HG03442 (cell line): ENCODE data around the gene ADGRD2.
"Not testable (repeated sequence)": the region's sequence is repeated elsewhere in the genome, so short reads cannot be mapped to it uniquely, and the experiment has no call there.

Experiments used
- ATAC-seq: cut with Tn5 transposase; IDR thresholded peaks from one replicate; pipeline ENCODE4 v1.9.1; 2021; ENCODE audit warnings: mild to moderate bottlenecking, moderate library complexity; ENCODE audit not compliant: unreplicated experiment

The ADGRD2 gene, protein sequence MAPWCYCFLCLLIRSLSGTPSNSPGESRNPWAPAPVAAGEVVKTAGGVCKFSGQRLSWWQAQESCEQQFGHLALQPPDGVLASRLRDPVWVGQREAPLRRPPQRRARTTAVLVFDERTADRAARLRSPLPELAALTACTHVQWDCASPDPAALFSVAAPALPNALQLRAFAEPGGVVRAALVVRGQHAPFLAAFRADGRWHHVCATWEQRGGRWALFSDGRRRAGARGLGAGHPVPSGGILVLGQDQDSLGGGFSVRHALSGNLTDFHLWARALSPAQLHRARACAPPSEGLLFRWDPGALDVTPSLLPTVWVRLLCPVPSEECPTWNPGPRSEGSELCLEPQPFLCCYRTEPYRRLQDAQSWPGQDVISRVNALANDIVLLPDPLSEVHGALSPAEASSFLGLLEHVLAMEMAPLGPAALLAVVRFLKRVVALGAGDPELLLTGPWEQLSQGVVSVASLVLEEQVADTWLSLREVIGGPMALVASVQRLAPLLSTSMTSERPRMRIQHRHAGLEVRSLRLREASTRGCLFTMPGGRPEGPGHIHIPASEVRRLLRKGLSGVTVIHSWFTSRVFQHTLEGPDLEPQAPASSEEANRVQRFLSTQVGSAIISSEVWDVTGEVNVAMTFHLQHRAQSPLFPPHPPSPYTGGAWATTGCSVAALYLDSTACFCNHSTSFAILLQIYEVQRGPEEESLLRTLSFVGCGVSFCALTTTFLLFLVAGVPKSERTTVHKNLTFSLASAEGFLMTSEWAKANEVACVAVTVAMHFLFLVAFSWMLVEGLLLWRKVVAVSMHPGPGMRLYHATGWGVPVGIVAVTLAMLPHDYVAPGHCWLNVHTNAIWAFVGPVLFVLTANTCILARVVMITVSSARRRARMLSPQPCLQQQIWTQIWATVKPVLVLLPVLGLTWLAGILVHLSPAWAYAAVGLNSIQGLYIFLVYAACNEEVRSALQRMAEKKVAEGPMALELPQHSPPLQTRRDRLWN

DNA sequence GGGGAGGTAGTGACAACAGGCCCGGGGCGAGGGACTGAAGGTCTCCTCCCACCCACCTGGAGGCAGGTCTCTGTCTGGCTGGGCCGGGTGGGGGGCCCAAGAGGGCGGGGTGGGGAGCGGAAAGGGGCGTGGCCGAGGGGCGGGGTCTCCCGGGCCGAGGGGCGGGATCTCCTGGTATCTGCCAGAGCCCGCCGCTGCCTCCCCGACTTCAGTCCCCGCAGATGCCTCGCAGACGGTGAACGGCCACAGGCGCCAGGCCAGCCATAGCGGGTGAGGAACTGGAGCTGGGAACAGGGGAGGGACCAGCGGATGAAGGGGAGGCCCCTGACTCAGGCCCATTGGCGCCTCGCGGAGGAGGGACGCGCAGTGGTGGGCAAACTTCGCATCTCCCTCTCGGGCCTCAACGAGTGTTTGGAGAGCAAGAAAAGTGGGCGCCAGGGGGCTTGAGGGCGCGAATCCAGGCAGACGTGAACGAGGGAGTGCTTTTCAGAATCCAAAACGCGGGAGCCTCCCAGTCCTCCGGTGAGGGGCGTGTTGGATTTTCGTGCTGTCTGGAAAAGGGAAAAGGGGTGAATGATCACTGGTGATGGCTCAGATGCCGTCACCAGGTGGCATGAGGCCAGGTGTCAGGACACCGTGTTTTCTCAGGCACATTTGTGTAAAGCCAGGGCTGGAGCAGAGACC lies at the start of gene ADGRD2:
Gene ADGRD2, plus strand, starts transcription at position 211 of the 684 bp plus-strand sequence. CDS start 1,216 bp downstream, outside the sequence.
- no peak for ATAC-seq

DNA sequence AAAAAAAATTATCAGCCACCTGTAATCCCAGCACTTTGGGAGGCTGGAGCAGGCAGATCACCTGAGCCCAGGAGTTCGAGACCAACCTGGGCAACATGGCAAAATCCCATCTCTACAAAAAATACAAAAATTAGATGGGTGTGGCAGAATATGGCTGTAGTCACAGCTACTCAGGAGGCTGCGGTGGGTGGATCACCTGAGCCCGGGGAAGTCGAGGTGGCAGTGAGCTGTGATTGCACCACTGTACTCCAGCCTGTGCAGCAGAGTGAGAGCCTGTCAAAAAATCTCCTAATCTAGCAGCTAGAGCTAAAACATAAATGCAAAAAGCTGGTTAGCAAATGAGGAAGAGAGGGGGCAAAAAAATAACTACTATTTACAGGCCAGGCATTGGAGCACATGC lies 47.0 kb upstream of the ADGRD2 start:
- no peak for ATAC-seq

DNA sequence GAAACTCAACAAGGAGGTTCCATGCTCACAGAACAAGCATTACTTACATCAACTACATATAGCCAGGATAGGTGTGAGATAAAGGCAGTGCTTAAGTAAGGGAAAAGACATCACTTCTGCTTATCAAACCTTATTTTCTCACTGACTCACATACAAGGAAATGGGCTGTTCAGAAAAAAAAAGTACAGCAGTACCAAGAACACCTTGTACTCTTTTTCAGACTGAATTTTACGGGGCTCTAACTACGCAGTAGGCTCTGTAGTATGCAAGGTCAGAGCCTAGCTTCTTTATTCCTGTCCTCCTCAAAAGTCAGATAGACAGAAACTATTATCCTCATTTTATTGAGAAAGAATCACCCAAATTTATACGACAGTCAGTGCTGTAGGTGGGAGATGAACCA lies 40.8 kb upstream of the ADGRD2 start:
- no peak for ATAC-seq

GRCh38 chr9:124410321-124410913 lies 39.8 kb upstream of the ADGRD2 start:
- ATAC-seq: no peak

- ATAC-seq: no peak
Observed at GRCh38 chr9:124411514-124412227, 38.6 kb upstream of the ADGRD2 start.

DNA sequence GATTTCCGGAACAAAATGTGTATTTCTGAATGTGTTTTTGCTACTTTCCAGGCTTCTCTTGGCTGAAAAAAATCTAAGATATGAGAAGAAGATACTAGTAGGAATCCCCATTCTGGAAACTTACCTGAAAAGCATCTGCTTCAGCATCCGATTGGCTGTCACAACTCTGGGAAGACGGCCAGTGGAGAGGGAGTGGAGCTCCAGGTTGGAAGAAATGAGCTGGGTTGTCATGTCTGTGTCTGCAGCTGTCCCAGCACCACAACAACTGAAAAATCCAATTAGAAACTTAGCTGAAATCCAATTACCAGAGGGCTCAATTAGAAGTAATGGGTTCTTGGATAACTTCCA lies 38.0 kb upstream of the ADGRD2 start:
- ATAC-seq: no peak

DNA sequence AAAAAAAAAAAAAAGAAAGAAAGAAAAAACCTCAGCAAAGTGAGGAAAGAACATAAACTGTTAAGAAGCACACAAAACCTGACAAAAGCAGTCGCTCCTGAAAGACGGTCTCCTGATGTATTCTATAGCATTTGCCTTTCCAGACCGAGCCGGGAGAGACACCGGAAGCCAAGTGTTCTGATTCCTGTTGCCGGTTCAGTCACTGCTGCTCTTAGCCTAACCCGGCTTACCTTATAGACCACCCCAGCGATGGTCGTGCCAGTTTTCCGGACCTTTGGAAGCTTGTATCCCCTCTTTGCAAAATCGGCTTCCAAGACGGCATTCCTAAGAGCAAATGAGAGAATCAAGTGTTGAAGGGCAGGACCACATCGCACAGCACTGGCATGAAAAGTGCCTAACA lies 35.6 kb upstream of the ADGRD2 start:
- ATAC-seq: no peak

GRCh38 chr9:124415102-124415851 lies 35.0 kb upstream of the ADGRD2 start, which contains the start of gene PSMB7:
Gene PSMB7, minus strand, starts transcription at chr9:124415442. Its CDS starts 17 bp downstream, at chr9:124415425.
- peak; percentile 89 for ATAC-seq

DNA sequence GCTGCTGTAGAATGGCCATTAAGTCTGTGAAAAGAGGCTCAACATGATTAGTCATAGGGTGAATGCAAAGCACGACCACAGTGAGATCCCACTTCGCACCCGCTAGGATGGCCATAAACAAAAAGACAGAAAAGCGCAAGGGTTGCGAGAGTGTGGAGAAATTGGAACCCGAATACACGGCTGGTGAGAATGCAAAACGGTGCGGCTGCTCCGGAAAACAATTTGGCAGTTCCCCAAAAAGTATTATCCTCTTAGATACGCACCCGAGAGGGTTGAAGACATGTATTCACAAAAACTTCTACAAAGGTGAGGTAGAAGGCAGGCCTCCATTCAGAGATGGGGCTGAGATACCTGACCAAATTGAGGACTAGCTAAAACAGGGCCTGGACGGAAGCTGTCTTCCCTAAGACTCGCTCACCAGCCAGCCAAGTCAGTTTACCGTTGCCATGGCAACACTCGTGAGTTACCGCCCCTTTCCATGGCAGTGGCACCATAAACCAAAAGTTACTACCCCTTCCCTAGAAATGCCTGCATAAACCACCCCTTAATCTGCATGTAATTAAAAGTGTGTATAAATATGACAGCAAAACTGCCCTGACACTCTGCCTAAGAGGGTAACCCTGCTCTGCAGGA lies 34.3 kb upstream of the ADGRD2 start:
- ATAC-seq: no peak

DNA sequence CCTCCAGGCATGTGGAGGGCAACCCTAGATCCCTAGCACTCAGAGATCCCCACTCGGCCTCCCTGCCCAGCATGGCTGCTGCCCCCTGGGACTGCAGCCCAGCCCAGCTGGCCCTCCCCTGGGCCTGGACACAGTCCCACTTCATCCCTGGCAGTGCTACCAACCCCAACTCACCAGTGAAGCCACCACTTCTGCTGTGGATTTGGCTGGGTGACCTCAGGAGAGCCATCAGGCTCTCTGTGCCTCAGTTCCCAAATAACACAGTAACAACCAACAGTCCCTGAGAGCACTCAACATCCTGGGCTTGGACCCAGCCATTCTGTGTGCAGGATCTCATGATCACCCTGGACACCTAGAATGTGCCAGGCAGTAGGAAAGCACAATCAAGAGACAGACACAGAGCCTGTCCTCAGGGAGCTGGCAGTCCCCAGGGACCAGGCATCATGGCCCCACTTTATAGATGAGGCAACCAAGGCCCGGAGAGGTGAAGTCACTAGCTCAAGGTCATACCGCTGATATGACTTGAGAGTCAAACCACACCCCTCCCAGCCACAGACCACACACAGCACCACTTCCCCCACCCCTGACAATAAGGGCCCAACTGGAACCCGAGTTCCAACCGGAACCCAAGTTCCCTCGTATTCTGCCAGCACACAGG lies 30.3 kb upstream of the ADGRD2 start:
- ATAC-seq: no peak

DNA sequence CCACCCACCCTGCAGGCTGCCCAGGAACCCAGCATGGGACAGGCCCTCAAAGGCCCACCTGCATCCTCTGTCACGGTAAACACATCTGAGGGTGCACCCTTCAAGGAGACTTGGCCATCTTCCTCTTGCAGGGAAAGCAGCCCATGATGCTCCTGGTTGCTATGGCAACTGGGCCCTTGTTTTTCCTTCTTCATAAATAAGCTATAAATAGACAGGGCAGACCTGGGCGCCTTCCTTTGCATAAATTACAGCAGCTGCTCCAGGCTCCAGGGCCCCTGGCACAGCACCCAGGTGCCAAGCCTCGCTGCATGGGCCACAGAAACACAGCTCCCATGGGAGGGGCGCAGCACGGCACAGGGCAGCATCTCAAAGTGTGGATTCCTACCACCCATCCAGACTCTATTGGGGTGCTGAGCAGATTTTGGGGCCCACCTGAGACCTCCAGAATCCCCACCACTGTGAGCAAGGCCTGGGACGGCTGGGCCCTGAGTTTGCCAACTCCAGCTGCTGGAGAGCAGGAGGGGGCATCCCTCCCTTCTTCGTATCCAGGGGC lies 29.2 kb upstream of the ADGRD2 start:
- no peak for ATAC-seq

GRCh38 chr9:124423155-124423554 lies 27.1 kb upstream of the ADGRD2 start:
- no peak for ATAC-seq

DNA sequence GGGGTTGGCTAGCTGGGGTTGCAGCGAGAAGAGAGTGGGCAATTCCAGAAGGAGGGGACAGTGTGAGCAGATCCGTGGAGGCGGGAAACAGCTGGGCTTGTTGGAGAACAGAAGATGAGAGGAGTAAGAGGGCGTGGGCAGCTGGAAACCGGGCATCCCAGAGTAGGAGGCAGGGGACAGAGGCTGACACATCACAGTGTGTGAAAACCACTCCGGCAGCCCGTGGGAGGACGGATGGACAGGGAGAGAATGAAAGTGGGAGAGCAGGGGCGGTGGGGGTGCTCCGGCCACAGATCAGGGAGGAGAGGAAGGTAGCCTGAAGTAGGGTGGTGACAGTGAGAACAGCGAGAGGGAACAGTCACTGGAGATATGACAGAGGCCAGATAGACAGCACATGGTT lies 26.7 kb upstream of the ADGRD2 start:
- no peak for ATAC-seq

DNA sequence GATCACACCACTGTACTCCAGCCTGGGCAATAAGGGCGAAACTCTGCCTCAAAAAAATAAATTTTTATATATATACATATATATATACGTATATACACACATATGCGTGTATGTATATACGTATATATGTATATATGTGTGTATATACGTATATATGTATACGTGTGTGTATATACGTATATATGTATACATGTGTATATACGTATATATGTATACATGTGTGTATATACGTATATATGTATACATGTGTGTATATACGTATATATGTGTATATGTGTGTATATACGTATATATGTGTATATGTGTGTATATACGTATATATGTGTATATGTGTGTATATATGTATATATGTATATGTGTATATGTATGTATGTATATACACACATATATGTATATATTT lies 24.5 kb upstream of the ADGRD2 start:
- not testable (repeated sequence) for ATAC-seq

DNA sequence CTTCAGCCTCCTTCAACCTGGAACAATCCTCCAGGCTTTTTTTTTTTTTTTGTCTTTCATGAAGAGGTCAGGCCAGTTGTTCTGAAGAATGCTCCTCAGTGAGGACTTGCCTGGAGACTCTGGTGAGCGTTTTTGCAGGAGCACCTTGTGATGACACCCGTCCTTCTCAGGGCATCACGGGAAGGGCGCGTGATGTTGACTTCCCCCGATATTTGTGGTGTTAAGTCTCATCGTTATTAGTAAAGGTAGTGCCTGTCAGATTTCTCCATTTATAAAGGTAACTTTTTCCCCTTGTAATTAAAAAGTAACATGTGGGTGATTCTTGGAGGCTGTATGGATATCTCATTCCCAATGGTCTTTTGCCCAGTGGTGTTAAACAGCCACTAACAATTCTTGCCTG lies 23.9 kb upstream of the ADGRD2 start:
- no peak for ATAC-seq

GRCh38 chr9:124427281-124427680 lies 23.0 kb upstream of the ADGRD2 start:
- no peak for ATAC-seq

DNA sequence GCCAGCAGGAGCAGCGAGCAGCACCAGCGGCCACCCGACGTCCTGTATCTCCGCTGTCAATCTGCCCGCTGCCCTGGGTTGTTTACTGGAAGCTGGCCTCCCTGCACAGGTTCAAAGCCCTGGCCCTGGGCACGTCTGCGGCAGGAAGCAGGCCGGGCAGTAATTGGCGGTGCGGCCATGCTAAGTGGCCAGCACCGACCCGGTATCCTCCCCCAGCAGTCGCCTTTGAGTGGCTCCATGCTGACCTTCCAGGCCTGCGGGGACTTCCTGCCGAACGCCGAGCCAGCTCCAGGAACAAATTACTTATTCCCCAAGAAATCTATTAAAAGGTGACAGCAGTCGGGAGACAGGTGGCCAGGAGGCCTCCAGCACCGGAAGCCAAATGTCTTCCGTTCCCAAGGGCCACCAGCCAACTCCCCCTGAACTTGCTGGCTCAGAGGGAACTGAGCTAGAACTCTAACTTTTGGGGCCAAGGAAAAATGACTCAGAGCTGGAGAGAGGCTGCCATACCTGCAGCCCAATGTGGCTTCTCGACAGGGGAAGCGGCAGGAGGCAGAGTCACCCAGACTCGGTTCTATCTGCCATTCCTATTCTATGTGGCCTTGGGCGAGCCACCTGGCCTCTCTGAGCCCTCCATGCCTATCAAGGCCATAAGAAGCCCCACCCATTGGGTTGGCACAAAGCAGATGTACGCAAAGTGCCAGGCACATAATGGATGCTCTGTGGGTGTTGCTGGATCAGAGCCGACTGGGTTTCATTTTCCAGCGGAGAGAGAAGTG lies 21.3 kb upstream of the ADGRD2 start:
- ATAC-seq: no peak
